HEK293 (cell line): ENCODE data around the gene AMPD1.

ENCODE experiments used
- CTCF ChIA-PET: fragments of 350-600 bp; formaldehyde crosslinking; extraction: SDS; loops from one replicate; lab custom pipeline; 2021; ENCODE audit warnings: antibody characterized with exemption; lab: Yijun Ruan, JAX
- POLR2A ChIA-PET: fragments of 300-600 bp; formaldehyde crosslinking; extraction: SDS; loops from one replicate; lab custom pipeline; 2020; ENCODE audit warnings: antibody characterized with exemption, inconsistent platforms; lab: Yijun Ruan, JAX
- H3K27ac ChIP-seq: fragments of 200-500 bp; sonication (Bioruptor generic); 2 replicates; pipeline ENCODE4 v1.5.1; 2014; ENCODE audit warnings: low read depth, low read length, control low read depth, inconsistent platforms; ENCODE audit errors: extremely low read depth
- H3K36me3 ChIP-seq, 2 experiments: fragments of 200-500 bp in 1 of 2; sonication (Bioruptor generic) in 1 of 2; 1 replicate in 1 of 2; 2 replicates in 1 of 2; pipeline ENCODE4 v1.5.1; 2014 to 2017; ENCODE audit warnings: inconsistent platforms in 2 of 2, low read length in 2 of 2; ENCODE audit not compliant: control insufficient read depth in 2 of 2, insufficient read depth in 1 of 2
- H3K4me1 ChIP-seq: fragments of 200-500 bp; sonication (Bioruptor generic); 2 replicates; pipeline ENCODE4 v1.5.1; 2014; ENCODE audit warnings: mild to moderate bottlenecking, low read length, inconsistent platforms; ENCODE audit not compliant: control insufficient read depth, insufficient read depth
- H3K4me3 ChIP-seq: 2 replicates; pipeline ENCODE4 v1.5.1; 2011; ENCODE audit warnings: low read depth, mild to moderate bottlenecking, control low read depth, low read length, moderate library complexity
- H3K9me3 ChIP-seq: fragments of 200-500 bp; sonication (Bioruptor generic); 2 replicates; pipeline ENCODE4 v1.5.1; 2014; ENCODE audit warnings: low read depth, low read length, inconsistent platforms; ENCODE audit not compliant: control insufficient read depth, insufficient read depth
- HOXD13 ChIP-seq: sonication (generic); formaldehyde crosslinking; IDR thresholded peaks from 2 replicates; pipeline ENCODE4 v1.8.0; 2022; ENCODE audit warnings: missing genetic modification reagents, borderline replicate concordance
- KLF10 ChIP-seq: fragments of 450-650 bp; IDR thresholded peaks from 2 replicates; pipeline ENCODE4 v1.5.1; 2018; ENCODE audit warnings: missing biosample characterization, mild to moderate bottlenecking, missing genetic modification characterization
- MEIS1 ChIP-seq: sonication (generic); formaldehyde crosslinking; IDR thresholded peaks from 2 replicates; pipeline ENCODE4 v1.8.1; 2022; ENCODE audit warnings: missing genetic modification reagents, mild to moderate bottlenecking, borderline replicate concordance
- OVOL3 ChIP-seq: fragments of 450-650 bp; formaldehyde crosslinking; IDR thresholded peaks from 2 replicates; pipeline ENCODE4 v1.5.1; 2016; ENCODE audit warnings: missing biosample characterization, missing genetic modification characterization
- PRDM10 ChIP-seq: fragments of 450-650 bp; formaldehyde crosslinking; IDR thresholded peaks from 2 replicates; pipeline ENCODE4 v1.5.1; 2016; ENCODE audit warnings: missing biosample characterization, missing genetic modification characterization
- SETDB1 ChIP-seq: IDR thresholded peaks from one replicate; pipeline ENCODE4 v1.6.1; 2017; ENCODE audit warnings: mild to moderate bottlenecking, low read length, moderate library complexity, mixed read lengths; ENCODE audit not compliant: insufficient read length
- WT1 ChIP-seq: fragments of 450-650 bp; formaldehyde crosslinking; IDR thresholded peaks from 2 replicates; pipeline ENCODE4 v1.5.1; 2016; ENCODE audit warnings: missing biosample characterization, missing genetic modification characterization
- ZBTB11 ChIP-seq: fragments of 450-650 bp; formaldehyde crosslinking; conservative IDR thresholded peaks from 2 replicates; pipeline ENCODE4 v1.5.1; 2016; ENCODE audit warnings: low read depth, missing biosample characterization, missing genetic modification characterization
- ZBTB20 ChIP-seq: fragments of 450-650 bp; formaldehyde crosslinking; IDR thresholded peaks from 2 replicates; pipeline ENCODE4 v1.5.1; 2016; ENCODE audit warnings: missing biosample characterization, missing genetic modification characterization
- ZNF174 ChIP-seq: fragments of 450-650 bp; formaldehyde crosslinking; IDR thresholded peaks from 2 replicates; pipeline ENCODE4 v1.5.0; 2017; ENCODE audit warnings: missing biosample characterization, mild to moderate bottlenecking, missing genetic modification characterization
- ZNF2 ChIP-seq: fragments of 450-650 bp; formaldehyde crosslinking; IDR thresholded peaks from 2 replicates; pipeline ENCODE4 v1.5.1; 2016; ENCODE audit warnings: missing biosample characterization, missing genetic modification characterization
- ZNF23 ChIP-seq: fragments of 450-650 bp; formaldehyde crosslinking; IDR thresholded peaks from 2 replicates; pipeline ENCODE4 v1.5.1; 2016; ENCODE audit warnings: missing biosample characterization, missing genetic modification characterization, borderline replicate concordance
- ZNF280C ChIP-seq: fragments of 450-650 bp; formaldehyde crosslinking; IDR thresholded peaks from 2 replicates; pipeline ENCODE4 v1.5.1; 2016; ENCODE audit warnings: missing biosample characterization, missing genetic modification characterization
- ZNF398 ChIP-seq: fragments of 450-650 bp; formaldehyde crosslinking; IDR thresholded peaks from 2 replicates; pipeline ENCODE4 v1.5.1; 2017; ENCODE audit warnings: missing biosample characterization, missing genetic modification characterization
- ZNF416 ChIP-seq: fragments of 450-650 bp; formaldehyde crosslinking; IDR thresholded peaks from 2 replicates; pipeline ENCODE4 v1.5.1; 2016; ENCODE audit warnings: missing biosample characterization, missing genetic modification characterization
- ZNF426 ChIP-seq: fragments of 450-650 bp; formaldehyde crosslinking; IDR thresholded peaks from 2 replicates; pipeline ENCODE4 v1.5.1; 2017; ENCODE audit warnings: missing biosample characterization, missing genetic modification characterization, mild to moderate bottlenecking, inconsistent platforms, moderate library complexity
- ZNF600 ChIP-seq: fragments of 450-650 bp; formaldehyde crosslinking; IDR thresholded peaks from 2 replicates; pipeline ENCODE4 v1.5.1; 2016; ENCODE audit warnings: missing biosample characterization, missing genetic modification characterization
- ZNF660 ChIP-seq: fragments of 450-650 bp; IDR thresholded peaks from 2 replicates; pipeline ENCODE4 v1.5.1; 2018; ENCODE audit warnings: missing biosample characterization, mild to moderate bottlenecking, missing genetic modification characterization
- ZNF677 ChIP-seq: fragments of 450-650 bp; IDR thresholded peaks from 2 replicates; pipeline ENCODE4 v1.5.0; 2018; ENCODE audit warnings: missing biosample characterization, mild to moderate bottlenecking, missing genetic modification characterization, moderate library complexity
- ZNF792 ChIP-seq: fragments of 450-650 bp; formaldehyde crosslinking; IDR thresholded peaks from 2 replicates; pipeline ENCODE4 v1.5.1; 2016; ENCODE audit warnings: missing biosample characterization, missing genetic modification characterization
- ZNF830 ChIP-seq: fragments of 450-650 bp; IDR thresholded peaks from 2 replicates; pipeline ENCODE4 v1.5.0; 2018; ENCODE audit warnings: missing biosample characterization, missing genetic modification characterization, low read depth, mild to moderate bottlenecking, moderate library complexity
- ZSCAN18 ChIP-seq: fragments of 450-650 bp; formaldehyde crosslinking; IDR thresholded peaks from 2 replicates; pipeline ENCODE4 v1.5.1; 2016; ENCODE audit warnings: missing biosample characterization, missing genetic modification characterization

The AMPD1 gene

GRCh38 chr1:114660238-114660637 lies 35.1 kb downstream of the AMPD1 start (continued):
- TF ChIP-seq HOXD13 (no peak), ZNF792 (no peak), ZNF426 (no peak), ZNF830 (tag by site-specific recombination) (no peak)

GRCh38 chr1:114651893-114652292 lies 43.5 kb downstream of the AMPD1 start:
- Histone ChIP-seq H3K36me3 (no peaks in the 10 kb centered on the region), H3K4me1 (no peaks in the 10 kb centered on the region), H3K27ac (no peak overlapping the region), H3K9me3 (no peaks in the 10 kb centered on the region), H3K4me3 (no peak overlapping the region)
- POLR2A ChIA-PET: no interaction called here
- TF ChIP-seq ZBTB11 (tag by site-specific recombination): no peak
- CTCF ChIA-PET: no interaction called here

- Histone ChIP-seq H3K36me3 (no peaks in the 10 kb centered on the region), H3K4me3 (no peak overlapping the region), H3K4me1 (no peaks in the 10 kb centered on the region), H3K9me3 (no peaks in the 10 kb centered on the region), H3K27ac (no peak overlapping the region)
- CTCF ChIA-PET: no interaction called here
- POLR2A ChIA-PET: no interaction called here
- no peak for TF ChIP-seq PRDM10
- TF ChIP-seq ZNF677 (tag by site-specific recombination): no peak
- no peak for TF ChIP-seq ZNF600
- TF ChIP-seq ZNF398 (tag by site-specific recombination): no peak
- TF ChIP-seq ZNF2 (tag by site-specific recombination): no peak
- no peak for TF ChIP-seq ZNF280C (tag by site-specific recombination)
- no peak for TF ChIP-seq ZNF174 (tag by site-specific recombination)
- TF ChIP-seq WT1: no peak
- no peak for TF ChIP-seq ZSCAN18 (tag by site-specific recombination)
- TF ChIP-seq ZNF416 (tag by site-specific recombination): no peak
- TF ChIP-seq ZNF23: no peak
- no peak for TF ChIP-seq HOXD13
- no peak for TF ChIP-seq ZNF660
- TF ChIP-seq ZBTB20 (tag by site-specific recombination): no peak
- TF ChIP-seq KLF10 (tag by site-specific recombination): no peak
- TF ChIP-seq MEIS1 (CRISPR knock-in tag): no peak
- TF ChIP-seq OVOL3 (tag by site-specific recombination): no peak
- no peak for TF ChIP-seq SETDB1
These were observed 46.8 kb downstream of the AMPD1 start for GRCh38 chr1:114648503-114648902.
